Activated naive CD4-positive, alpha-beta T cell treated with anti-CD3 and anti-CD28 coated beads, Interleukin-2, amount 50 U/mL, for 16 hours (primary cell): ENCODE measurements around the gene ANKS1A.
A peak's percentile ranks its signal among the peaks of the same experiment; 100 is the strongest.
"Not testable (repeated sequence)": the region's sequence is repeated elsewhere in the genome, so short reads cannot be mapped to it uniquely, and the experiment has no call there.

Source experiments
- DNase-seq: peaks from one replicate; pipeline ENCODE4 v3.0.0-alpha.2; 2020

The ANKS1A gene

GRCh38 chr6:34888874-34889555 lies at the start of gene ANKS1A:
TSS of gene ANKS1A (plus strand) at chr6:34889255. CDS start at chr6:34889403, 148 bp downstream.
- peak; percentile 90 for DNase-seq

- no peak for DNase-seq
Measured at GRCh38 chr6:34839666-34840352, 49.2 kb upstream of the ANKS1A start.

- DNase-seq: not testable (repeated sequence)
Measured at GRCh38 chr6:34849066-34849465, 40.0 kb upstream of the ANKS1A start.

- DNase-seq: no peak
Measured at GRCh38 chr6:34851361-34851760, 37.7 kb upstream of the ANKS1A start.

GRCh38 chr6:34852406-34853085 lies 36.5 kb upstream of the ANKS1A start:
- no peak for DNase-seq

GRCh38 chr6:34855463-34855862 lies 33.6 kb upstream of the ANKS1A start:
- no peak for DNase-seq

- DNase-seq: no peak
Measured at GRCh38 chr6:34858681-34859080, 30.4 kb upstream of the ANKS1A start.

GRCh38 chr6:34859951-34860350 lies 29.1 kb upstream of the ANKS1A start:
- no peak for DNase-seq

- DNase-seq: no peak
Measured at GRCh38 chr6:34860776-34861175, 28.3 kb upstream of the ANKS1A start.

GRCh38 chr6:34864007-34864406 lies 25.0 kb upstream of the ANKS1A start:
- DNase-seq: no peak

GRCh38 chr6:34865107-34865506 lies 23.9 kb upstream of the ANKS1A start:
- no peak for DNase-seq

- DNase-seq: no peak
Measured at GRCh38 chr6:34866509-34866908, 22.5 kb upstream of the ANKS1A start.

GRCh38 chr6:34867484-34867883 lies 21.6 kb upstream of the ANKS1A start:
- no peak for DNase-seq

GRCh38 chr6:34871853-34872252 lies 17.2 kb upstream of the ANKS1A start:
- DNase-seq: no peak

- no peak for DNase-seq
Measured at GRCh38 chr6:34872332-34872731, 16.7 kb upstream of the ANKS1A start.

GRCh38 chr6:34875292-34876213 lies 13.5 kb upstream of the ANKS1A start:
- no peak for DNase-seq

- no peak for DNase-seq
Measured at GRCh38 chr6:34876472-34876871, 12.6 kb upstream of the ANKS1A start.

GRCh38 chr6:34877259-34877658 lies 11.8 kb upstream of the ANKS1A start:
- no peak for DNase-seq

- DNase-seq: no peak
Measured at GRCh38 chr6:34877869-34878485, 11.1 kb upstream of the ANKS1A start.

GRCh38 chr6:34884073-34884472 lies 5.0 kb upstream of the ANKS1A start:
- DNase-seq: not testable (repeated sequence)

- DNase-seq: no peak
Measured at GRCh38 chr6:34884996-34885395, 4.1 kb upstream of the ANKS1A start.

- not testable (repeated sequence) for DNase-seq
Measured at GRCh38 chr6:34885837-34886236, 3.2 kb upstream of the ANKS1A start.
